Mesenchymal stem cell (in vitro differentiated cells and primary cell): Measurements from ENCODE around the gene LRRC10B.

ENCODE experiments used
- DNase-seq: peaks from one replicate; pipeline ENCODE4 v3.0.0-alpha.2; 2013
- H2AFZ ChIP-seq: one replicate; pipeline ENCODE4 v1.6.1; 2013; ENCODE audit warnings: low read depth, mild to moderate bottlenecking, control low read depth, inconsistent platforms, low read length, moderate library complexity
- H2AK5ac ChIP-seq: 2 replicates; pipeline ENCODE4 v1.6.1; 2013; ENCODE audit warnings: low read length, moderate library complexity, mild to moderate bottlenecking, inconsistent platforms; ENCODE audit not compliant: severe bottlenecking
- H2BK120ac ChIP-seq: one replicate; pipeline ENCODE4 v1.6.1; 2013; ENCODE audit warnings: low read depth, mild to moderate bottlenecking, inconsistent platforms, low read length, moderate library complexity
- H2BK12ac ChIP-seq, 2 experiments: one replicate each; pipeline ENCODE4 v1.6.1; 2013; ENCODE audit warnings: inconsistent platforms in 2 of 2, low read length in 2 of 2, mild to moderate bottlenecking in 2 of 2, moderate library complexity in 2 of 2, control low read depth in 1 of 2
- H2BK15ac ChIP-seq: one replicate; pipeline ENCODE4 v1.6.1; 2013; ENCODE audit warnings: mild to moderate bottlenecking, low read depth, inconsistent platforms; ENCODE audit not compliant: poor library complexity, severe bottlenecking
- H2BK5ac ChIP-seq: 2 replicates; pipeline ENCODE4 v1.6.1; 2013; ENCODE audit warnings: low read depth, mild to moderate bottlenecking, low read length, control low read depth, inconsistent platforms; ENCODE audit not compliant: poor library complexity, severe bottlenecking
- H3K14ac ChIP-seq, 2 experiments: one replicate each; pipeline ENCODE4 v1.6.1; 2013; ENCODE audit warnings: inconsistent platforms in 2 of 2, low read length in 2 of 2, control low read depth in 1 of 2, mild to moderate bottlenecking in 1 of 2, moderate library complexity in 1 of 2
- H3K18ac ChIP-seq, 2 experiments: one replicate each; pipeline ENCODE4 v1.6.1; 2013; ENCODE audit warnings: inconsistent platforms in 2 of 2, low read length in 2 of 2, control low read depth in 1 of 2, low read depth in 1 of 2, mild to moderate bottlenecking in 1 of 2
- H3K23ac ChIP-seq, 2 experiments: one replicate each; pipeline ENCODE4 v1.6.1; 2013; ENCODE audit warnings: inconsistent platforms in 2 of 2, low read length in 2 of 2, mild to moderate bottlenecking in 2 of 2, moderate library complexity in 2 of 2, control low read depth in 1 of 2
- H3K27ac ChIP-seq: 2 replicates; pipeline ENCODE4 v1.5.1; 2013; ENCODE audit warnings: mild to moderate bottlenecking, moderate library complexity, low read length, control low read depth, inconsistent platforms; ENCODE audit not compliant: poor library complexity, severe bottlenecking
- H3K27me3 ChIP-seq, 2 experiments: 2 replicates each; pipeline versions ENCODE4 v1.6.1 to v1.7.0; 2013; ENCODE audit warnings: low read length in 2 of 2, mild to moderate bottlenecking in 2 of 2, moderate library complexity in 2 of 2, control low read depth in 1 of 2, inconsistent platforms in 1 of 2; ENCODE audit not compliant: control insufficient read depth in 1 of 2, insufficient read depth in 1 of 2
- H3K36me3 ChIP-seq, 2 experiments: 2 replicates each; pipeline versions ENCODE4 v1.6.1 to v1.7.0; 2013; ENCODE audit warnings: low read length in 2 of 2, control low read depth in 1 of 2, inconsistent platforms in 1 of 2, low read depth in 1 of 2, mild to moderate bottlenecking in 1 of 2; ENCODE audit not compliant: insufficient read depth in 2 of 2, control insufficient read depth in 1 of 2
- H3K4ac ChIP-seq, 2 experiments: one replicate each; pipeline ENCODE4 v1.6.1; 2013; ENCODE audit warnings: inconsistent platforms in 2 of 2, low read length in 2 of 2, mild to moderate bottlenecking in 2 of 2, moderate library complexity in 2 of 2, control low read depth in 1 of 2, low read depth in 1 of 2
- H3K4me1 ChIP-seq: 2 replicates; pipeline ENCODE4 v1.6.1; 2013; ENCODE audit warnings: low read depth, low read length, control low read depth; ENCODE audit not compliant: control insufficient read depth, insufficient read depth
- H3K4me2 ChIP-seq: 2 replicates; pipeline ENCODE4 v1.6.1; 2013; ENCODE audit warnings: low read length, mild to moderate bottlenecking, inconsistent platforms; ENCODE audit not compliant: poor library complexity, severe bottlenecking
- H3K4me3 ChIP-seq, 2 experiments: 2 replicates each; pipeline versions ENCODE4 v1.5.1 to v1.7.0; 2013; ENCODE audit warnings: low read length in 2 of 2, mild to moderate bottlenecking in 2 of 2, control low read depth in 1 of 2, low read depth in 1 of 2; ENCODE audit not compliant: insufficient read depth in 1 of 2
- H3K79me1 ChIP-seq: replicated peaks from 2 replicates; pipeline ENCODE4 v1.6.1; 2013; ENCODE audit warnings: mild to moderate bottlenecking, control low read depth, low read length, inconsistent platforms; ENCODE audit not compliant: poor library complexity, severe bottlenecking
- H3K9ac ChIP-seq: 2 replicates; pipeline ENCODE4 v1.7.0; 2013; ENCODE audit warnings: mild to moderate bottlenecking, low read length, moderate library complexity
- H3K9me3 ChIP-seq: 2 replicates; pipeline ENCODE4 v1.7.0; 2013; ENCODE audit warnings: mild to moderate bottlenecking, low read length; ENCODE audit not compliant: control insufficient read depth
- H4K8ac ChIP-seq: one replicate; pipeline ENCODE4 v1.6.1; 2013; ENCODE audit warnings: inconsistent platforms, mild to moderate bottlenecking, low read length, moderate library complexity
- H4K91ac ChIP-seq: one replicate; pipeline ENCODE4 v1.6.1; 2013; ENCODE audit warnings: mild to moderate bottlenecking, low read length, inconsistent platforms
- WGBS: methylation state at CpG from one replicate; pipeline ENCODE4 v1.1.7; 2013; ENCODE audit warnings: mixed read lengths; 5-methylcytosine and 5-hydroxymethylcytosine counted together

LRRC10B gene

GRCh38 chr11:61539006-61539405 is 30.5 kb downstream of the LRRC10B start:
- H3K36me3 ChIP-seq = no peaks in the 10 kb centered on the region
- H2BK12ac ChIP-seq = no peak overlapping the region
- H2BK15ac ChIP-seq = no peak overlapping the region
- H3K9me3 ChIP-seq = no peaks in the 10 kb centered on the region
- no peaks in the 10 kb centered on the region for H3K79me1 ChIP-seq
- H3K23ac ChIP-seq = no peak overlapping the region
- no peak overlapping the region for H2AFZ ChIP-seq
- H2BK120ac ChIP-seq = no peak overlapping the region
- H3K18ac ChIP-seq = no peak overlapping the region
- no peak overlapping the region for H3K4ac ChIP-seq
- H3K4me2 ChIP-seq = no peak overlapping the region
- no peak overlapping the region for H4K91ac ChIP-seq
- no peak overlapping the region for H3K27ac ChIP-seq
- no peak overlapping the region for H2AK5ac ChIP-seq
- no peak overlapping the region for H3K9ac ChIP-seq
- H4K8ac ChIP-seq = no peak overlapping the region
- no peak overlapping the region for H2BK5ac ChIP-seq
- peaks cover 8% of the 10 kb centered on the region for H3K4me1 ChIP-seq
- H3K14ac ChIP-seq = no peak overlapping the region
- peaks cover 18 to 68% of the 10 kb centered on the region in 2 experiments for H3K27me3 ChIP-seq
- no peak overlapping the region for H3K4me3 ChIP-seq
- DNase-seq = no peak
- 91% methylated on average over 11 of the region's 11 CpGs for WGBS

- Histone ChIP-seq H3K4me2 (no peak overlapping the region), H3K27me3 (peaks cover 12 to 59% of the 10 kb centered on the region in 2 experiments), H4K8ac (no peak overlapping the region), H2AK5ac (no peak overlapping the region), H3K9ac (no peak overlapping the region), H3K14ac (no peak overlapping the region), H2BK120ac (no peak overlapping the region), H2AFZ (no peak overlapping the region), H2BK12ac (no peak overlapping the region), H4K91ac (no peak overlapping the region), H3K27ac (no peak overlapping the region), H3K9me3 (no peaks in the 10 kb centered on the region), H2BK15ac (no peak overlapping the region), H3K79me1 (no peaks in the 10 kb centered on the region), H3K18ac (no peak overlapping the region), H3K4me3 (no peak overlapping the region), H3K23ac (no peak overlapping the region), H3K4me1 (peaks cover 8% of the 10 kb centered on the region), H3K4ac (no peak overlapping the region), H2BK5ac (no peak overlapping the region), H3K36me3 (no peaks in the 10 kb centered on the region)
- no peak for DNase-seq
- WGBS = 76% methylated on average over 11 of the region's 14 CpGs
Observed at GRCh38 chr11:61539831-61540357, 31.3 kb downstream of the LRRC10B start.

- 68% methylated on average over 7 of the region's 9 CpGs for WGBS
- peaks cover 6 to 56% of the 10 kb centered on the region in 2 experiments for H3K27me3 ChIP-seq
- no peak overlapping the region for H4K8ac ChIP-seq
- H3K4ac ChIP-seq = no peak overlapping the region
- no peak overlapping the region for H3K18ac ChIP-seq
- H3K9ac ChIP-seq = no peak overlapping the region
- no peak overlapping the region for H3K27ac ChIP-seq
- H3K9me3 ChIP-seq = no peaks in the 10 kb centered on the region
- H2BK5ac ChIP-seq = no peak overlapping the region
- no peak overlapping the region for H2AK5ac ChIP-seq
- H3K4me3 ChIP-seq = no peak overlapping the region
- H2BK15ac ChIP-seq = no peak overlapping the region
- no peak overlapping the region for H3K14ac ChIP-seq
- H3K23ac ChIP-seq = no peak overlapping the region
- no peak overlapping the region for H2AFZ ChIP-seq
- DNase-seq = no peak
- peaks cover 8% of the 10 kb centered on the region for H3K4me1 ChIP-seq
- no peaks in the 10 kb centered on the region for H3K79me1 ChIP-seq
- no peak overlapping the region for H3K4me2 ChIP-seq
- no peak overlapping the region for H2BK120ac ChIP-seq
- no peak overlapping the region for H4K91ac ChIP-seq
- H3K36me3 ChIP-seq = no peaks in the 10 kb centered on the region
- no peak overlapping the region for H2BK12ac ChIP-seq
Observed at GRCh38 chr11:61540528-61540927, 32.0 kb downstream of the LRRC10B start.

- Histone ChIP-seq H3K4me2 (no peak overlapping the region), H3K18ac (no peak overlapping the region), H3K4ac (no peak overlapping the region), H2AK5ac (no peak overlapping the region), H3K14ac (no peak overlapping the region), H3K27me3 (peaks cover 0 to 49% of the 10 kb centered on the region in 2 experiments), H3K27ac (no peak overlapping the region), H4K91ac (no peak overlapping the region), H2BK5ac (no peak overlapping the region), H3K36me3 (no peaks in the 10 kb centered on the region), H3K4me1 (peaks cover 8% of the 10 kb centered on the region), H3K23ac (no peak overlapping the region), H2BK12ac (no peak overlapping the region), H2AFZ (no peak overlapping the region), H3K9ac (no peak overlapping the region), H3K4me3 (no peak overlapping the region), H2BK120ac (no peak overlapping the region), H3K79me1 (no peaks in the 10 kb centered on the region), H2BK15ac (no peak overlapping the region), H3K9me3 (no peaks in the 10 kb centered on the region), H4K8ac (no peak overlapping the region)
- WGBS = 21% methylated on average over 3 of the region's 3 CpGs
- DNase-seq = no peak
Observed at GRCh38 chr11:61541598-61541997, 33.0 kb downstream of the LRRC10B start.
